AG04450 (cell line): ENCODE results near the gene THADA. TPM values are rescaled to one million over a fixed set of nuclear protein-coding genes. Genes with fewer than 3 reads are reported as not detected.

Experiments used
- CTCF ChIA-PET: fragments of 300-600, 350-600 bp; formaldehyde crosslinking; extraction: SDS; loops from one replicate; lab custom pipeline; 2022; ENCODE audit warnings: antibody characterized with exemption, inconsistent platforms; lab: Charles Lee
- POLR2A ChIA-PET: fragments of 350-600 bp; formaldehyde crosslinking; extraction: SDS; loops from one replicate; lab custom pipeline; 2021; ENCODE audit warnings: antibody characterized with exemption, inconsistent platforms; lab: Yijun Ruan, JAX
- DNase-seq: peaks from one replicate; pipeline ENCODE4 v3.0.0-alpha.2; 2011; ENCODE audit warnings: low read depth, low spot score
- H3K27ac ChIP-seq: one replicate; pipeline ENCODE4 v1.5.1; 2012; ENCODE audit warnings: low read depth, low read length, control low read depth
- H3K27me3 ChIP-seq: one replicate; pipeline ENCODE4 v1.6.0; 2012; ENCODE audit warnings: low read length; ENCODE audit not compliant: control insufficient read depth, insufficient read depth
- H3K4me3 ChIP-seq: 2 replicates; pipeline ENCODE4 v1.5.1; 2011; ENCODE audit warnings: mild to moderate bottlenecking, low read depth, low read length, control low read depth
- H3K9me3 ChIP-seq: 2 replicates; pipeline ENCODE4 v1.5.1; 2012; ENCODE audit warnings: low read length; ENCODE audit not compliant: control insufficient read depth, insufficient read depth
- polyA plus RNA-seq: library from polyadenylated mRNA; depleted of rRNA; stranded (reverse); fragments of >200 nt; gene quantifications from 2 replicates; pipeline ENCODE4 v1.2.3, GENCODE V29; 2011
- TF ChIP-seq, protein P1 (sequence below): IDR thresholded peaks from 2 replicates; pipeline ENCODE4 v1.5.1; 2011; ENCODE audit warnings: low read depth, low read length, control low read depth, inconsistent platforms

THADA gene
- polyA plus RNA-seq, 1 experiment: 15.0 TPM

DNA sequence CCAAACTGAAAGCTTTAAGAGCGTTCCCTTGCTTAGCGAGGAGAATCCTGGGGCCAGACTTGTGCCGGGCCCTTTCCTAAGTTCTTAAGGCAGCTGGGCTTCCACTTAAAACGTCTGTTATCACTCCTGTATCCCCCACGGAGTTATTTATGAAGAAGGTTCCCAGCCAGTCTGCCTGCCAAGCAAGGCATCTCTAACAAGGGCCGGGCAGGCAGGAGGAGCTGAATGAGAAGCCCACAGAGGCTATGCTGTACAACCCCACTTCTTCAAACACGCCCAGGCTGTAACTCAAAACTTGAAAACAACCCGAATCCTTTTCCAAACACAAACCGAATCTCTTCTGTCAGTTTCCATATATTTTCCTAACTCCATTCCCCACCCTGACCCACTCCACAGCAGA, 330.4 kb downstream of the THADA start:
- TF ChIP-seq, protein P1, sequence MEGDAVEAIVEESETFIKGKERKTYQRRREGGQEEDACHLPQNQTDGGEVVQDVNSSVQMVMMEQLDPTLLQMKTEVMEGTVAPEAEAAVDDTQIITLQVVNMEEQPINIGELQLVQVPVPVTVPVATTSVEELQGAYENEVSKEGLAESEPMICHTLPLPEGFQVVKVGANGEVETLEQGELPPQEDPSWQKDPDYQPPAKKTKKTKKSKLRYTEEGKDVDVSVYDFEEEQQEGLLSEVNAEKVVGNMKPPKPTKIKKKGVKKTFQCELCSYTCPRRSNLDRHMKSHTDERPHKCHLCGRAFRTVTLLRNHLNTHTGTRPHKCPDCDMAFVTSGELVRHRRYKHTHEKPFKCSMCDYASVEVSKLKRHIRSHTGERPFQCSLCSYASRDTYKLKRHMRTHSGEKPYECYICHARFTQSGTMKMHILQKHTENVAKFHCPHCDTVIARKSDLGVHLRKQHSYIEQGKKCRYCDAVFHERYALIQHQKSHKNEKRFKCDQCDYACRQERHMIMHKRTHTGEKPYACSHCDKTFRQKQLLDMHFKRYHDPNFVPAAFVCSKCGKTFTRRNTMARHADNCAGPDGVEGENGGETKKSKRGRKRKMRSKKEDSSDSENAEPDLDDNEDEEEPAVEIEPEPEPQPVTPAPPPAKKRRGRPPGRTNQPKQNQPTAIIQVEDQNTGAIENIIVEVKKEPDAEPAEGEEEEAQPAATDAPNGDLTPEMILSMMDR: no peak
- POLR2A ChIA-PET: no interaction called here
- CTCF ChIA-PET: no interaction called here
- Histone ChIP-seq H3K9me3 (no peaks in the 10 kb centered on the region), H3K4me3 (no peak overlapping the region), H3K27me3 (no peaks in the 10 kb centered on the region), H3K27ac (peak overlapping the region; percentile 11)
- DNase-seq: no peak

DNA sequence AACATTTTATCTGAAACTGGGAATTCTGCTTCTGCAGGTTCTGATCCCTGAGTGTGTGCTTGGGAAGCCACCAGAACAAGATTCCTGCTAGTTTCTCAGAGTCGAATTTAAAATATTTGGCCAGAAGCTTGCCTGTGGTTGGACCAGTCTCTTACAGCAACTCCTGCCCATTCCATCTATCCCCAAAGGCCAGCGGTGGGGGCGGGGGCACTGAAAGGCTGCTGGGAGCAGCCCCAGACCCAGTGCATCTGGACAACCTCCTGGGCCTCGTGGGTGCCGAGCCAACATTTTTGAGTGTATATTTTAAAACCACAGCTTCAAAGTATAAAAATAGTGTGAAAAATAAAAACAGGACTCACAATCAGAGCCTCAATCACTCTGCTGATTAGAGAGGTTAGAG, 330.8 kb downstream of the THADA start:
- no peaks in the 10 kb centered on the region for H3K9me3 ChIP-seq
- ChIA-PET POLR2A (no interaction called here), CTCF (interaction anchor here (0.5 kb wide), 1 partner anchor 40 kb away, joined by 3 read pairs; no protein-coding TSS in a partner anchor)
- no peak overlapping the region for H3K27ac ChIP-seq
- DNase-seq: no peak
- TF ChIP-seq, protein P1: no peak
- no peaks in the 10 kb centered on the region for H3K27me3 ChIP-seq
- no peak overlapping the region for H3K4me3 ChIP-seq

DNA sequence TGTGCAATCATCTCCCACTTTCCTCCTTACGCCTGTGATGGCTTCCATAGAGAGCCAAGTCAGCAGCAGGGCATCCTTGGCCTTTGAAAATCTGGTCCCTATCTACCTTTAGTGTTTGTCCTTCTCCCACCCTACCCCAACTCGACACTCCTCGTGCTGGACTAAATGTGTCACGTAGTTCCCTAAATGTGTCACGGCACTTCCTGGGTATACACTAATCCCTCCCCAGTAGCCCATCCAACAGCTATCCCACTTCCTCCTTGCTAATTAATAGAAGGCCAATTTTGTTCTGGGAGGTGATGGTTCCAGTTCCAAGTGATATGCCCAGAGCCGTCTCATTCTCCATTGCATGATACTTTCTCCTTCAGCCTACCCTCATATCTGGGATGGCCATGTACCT, 332.9 kb downstream of the THADA start:
- POLR2A ChIA-PET: no interaction called here
- H3K9me3 ChIP-seq: no peaks in the 10 kb centered on the region
- no peak overlapping the region for H3K27ac ChIP-seq
- no peak for DNase-seq
- no peaks in the 10 kb centered on the region for H3K27me3 ChIP-seq
- TF ChIP-seq, protein P1: no peak
- no peak overlapping the region for H3K4me3 ChIP-seq
- CTCF ChIA-PET: interaction anchor here (0.8 to 1.9 kb wide), 3 partner anchors 19 to 221 kb away, joined by 3 to 12 read pairs (median 5); no protein-coding TSS in a partner anchor

DNA sequence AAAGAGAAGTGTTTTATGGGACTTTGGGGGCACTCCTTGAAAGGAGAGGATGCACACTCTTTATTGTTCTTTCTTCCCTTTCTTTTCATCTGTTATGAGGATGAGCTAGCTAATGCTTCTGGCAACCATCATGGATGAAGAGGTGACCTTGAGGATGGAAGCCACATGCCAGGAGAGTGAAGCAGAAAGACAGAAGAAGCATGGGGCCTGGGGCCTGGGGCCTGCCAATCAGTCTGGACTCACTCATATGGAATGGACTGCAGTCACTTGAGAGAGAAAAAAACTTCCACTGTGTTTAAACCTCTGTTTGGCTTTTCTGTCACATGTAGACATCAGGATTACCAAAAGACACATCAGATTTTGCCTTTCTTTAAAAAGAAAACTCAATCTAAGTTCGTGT, 333.6 kb downstream of the THADA start:
- Histone ChIP-seq H3K27ac (no peak overlapping the region), H3K9me3 (no peaks in the 10 kb centered on the region), H3K4me3 (no peak overlapping the region), H3K27me3 (no peaks in the 10 kb centered on the region)
- POLR2A ChIA-PET: no interaction called here
- CTCF ChIA-PET: interaction anchor here (1.9 kb wide), 1 partner anchor 222 kb away, joined by 5 read pairs; no protein-coding TSS in a partner anchor
- TF ChIP-seq, protein P1: no peak
- DNase-seq: no peak

DNA sequence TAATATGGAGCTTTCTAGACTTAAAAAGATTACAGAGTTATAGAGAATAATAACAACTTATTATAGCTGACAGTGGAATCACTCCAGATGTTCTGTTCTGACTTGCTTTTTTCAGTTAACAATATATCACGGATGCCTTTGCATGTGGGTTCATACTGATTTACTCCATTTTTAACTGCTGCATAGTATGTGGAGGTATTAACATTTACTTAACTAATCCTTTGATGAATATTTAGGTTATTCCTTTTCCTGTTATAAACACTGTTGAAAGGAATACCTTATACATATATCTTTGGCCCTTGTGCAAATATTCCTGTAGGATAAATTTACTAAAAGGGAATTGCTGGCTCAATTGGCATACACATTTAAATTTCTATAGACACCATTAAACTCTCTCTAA, 336.3 kb downstream of the THADA start:
- Histone ChIP-seq H3K27ac (no peak overlapping the region), H3K9me3 (no peaks in the 10 kb centered on the region), H3K27me3 (no peaks in the 10 kb centered on the region), H3K4me3 (no peak overlapping the region)
- POLR2A ChIA-PET: no interaction called here
- TF ChIP-seq, protein P1: no peak
- no peak for DNase-seq
- CTCF ChIA-PET: interaction anchor here (1.2 kb wide), 1 partner anchor 30 kb away, joined by 4 read pairs; no protein-coding TSS in a partner anchor
